Activated B cell treated with CpG ODN at 0.5 μM for 24 hours (primary cell): ENCODE data around the gene PTH2. TPM values are rescaled to one million over a fixed set of nuclear protein-coding genes. Genes with fewer than 3 reads are reported as not detected.

Experiments
- ATAC-seq: fragments of 200-7000 bp; cut with Tn5 transposase; one replicate; pipeline ENCODE4 v1.10.0; 2021; ENCODE audit warnings: low read depth, mild to moderate bottlenecking, moderate library complexity
- CTCF ChIA-PET: fragments of 350-600 bp; sonication (Branson Sonifier 250); formaldehyde crosslinking; loops from one replicate; lab custom pipeline; 2021; ENCODE audit warnings: antibody characterized with exemption; lab: Charles Lee
- POLR2A ChIA-PET: fragments of 350-600 bp; sonication (Branson Sonifier 250); formaldehyde crosslinking; loops from one replicate; lab custom pipeline; 2021; ENCODE audit warnings: antibody characterized with exemption; lab: Charles Lee
- DNase-seq: peaks from one replicate; pipeline ENCODE4 v3.0.0; 2022
- H3K27ac Mint-ChIP-seq: one replicate; pipeline ENCODE4 v1.8.0; 2020; ENCODE audit warnings: mixed read lengths
- H3K27me3 Mint-ChIP-seq: one replicate; pipeline ENCODE4 v1.8.0; 2021; ENCODE audit warnings: mixed read lengths
- H3K36me3 Mint-ChIP-seq: one replicate; pipeline ENCODE4 v1.8.0; 2021; ENCODE audit warnings: low read depth, mixed read lengths
- H3K4me1 Mint-ChIP-seq: one replicate; pipeline ENCODE4 v1.8.0; 2021; ENCODE audit warnings: mixed read lengths
- H3K4me3 Mint-ChIP-seq: one replicate; pipeline ENCODE4 v1.8.0; 2020; ENCODE audit warnings: mild to moderate bottlenecking, mixed read lengths
- H3K9me3 Mint-ChIP-seq: one replicate; pipeline ENCODE4 v1.8.0; 2020; ENCODE audit warnings: mixed read lengths
- intact Hi-C: fragments of 100-400 bp; cut with micrococcal nuclease; formaldehyde crosslinking; loops from one replicate; pipeline ENCODE4 v1.15.1; 2024
- total RNA-seq: library from RNA; stranded (reverse); gene quantifications from 2 replicates; pipeline ENCODE4 v1.2.3, GENCODE V29; 2022
- TF ChIP-seq, protein P1 (sequence below): fragments of 200-600 bp; IDR thresholded peaks from one replicate; pipeline ENCODE4 v1.8.0; 2022; ENCODE audit warnings: antibody characterized with exemption, mild to moderate bottlenecking

PTH2 gene
- total RNA-seq, 1 donor from 2014 or later: not detected

DNA sequence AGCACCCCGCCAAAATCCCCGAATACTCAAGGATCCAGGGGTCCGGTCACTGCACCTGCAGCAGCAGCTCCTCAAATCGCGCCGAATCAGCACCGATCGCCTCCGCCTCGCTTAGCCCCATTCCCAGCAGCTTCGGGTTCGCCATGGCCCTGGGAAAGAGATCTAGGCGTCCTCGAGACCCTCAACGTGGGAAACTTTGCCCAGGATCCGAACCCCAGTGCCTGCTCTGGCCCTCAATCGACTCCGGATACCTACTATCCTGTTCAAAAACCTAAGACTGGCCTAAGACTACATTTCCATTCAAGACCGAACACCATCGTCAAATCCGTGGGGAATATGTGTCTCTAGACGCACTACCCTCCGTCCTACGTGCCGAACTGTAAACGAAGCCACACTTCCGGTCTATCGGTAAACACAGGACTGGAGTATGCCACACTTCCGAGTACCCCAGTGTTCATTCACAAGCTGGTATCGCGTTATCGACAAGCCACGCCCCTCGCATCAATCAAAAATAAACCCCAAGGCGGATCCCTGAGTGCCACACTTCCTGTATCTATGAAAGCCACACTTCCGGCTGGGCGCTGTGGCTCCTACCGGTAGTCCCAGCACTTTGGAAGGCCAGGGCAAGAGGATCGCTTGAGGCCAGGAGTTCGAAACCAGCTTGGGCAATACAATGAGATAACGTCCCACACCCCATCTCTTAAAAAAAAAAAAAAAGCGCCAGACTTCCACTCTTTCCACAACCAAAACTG, 28.4 kb upstream of the PTH2 start, which contains the start of gene PIH1D1:
PIH1D1 (minus strand) TSS at position 385 of the 752 bp plus-strand sequence; CDS start at position 145, 240 bp downstream.
- Mint-ChIP-seq H3K27ac (peak within 1 kb of the TSS; percentile 100), H3K4me1 (peaks cover 55% of the 10 kb centered on the region), H3K27me3 (no peaks in the 10 kb centered on the region), H3K9me3 (no peaks in the 10 kb centered on the region), H3K4me3 (peak within 1 kb of the TSS; percentile 99), H3K36me3 (peaks cover 66% of the 10 kb centered on the region)
- ChIA-PET POLR2A (interaction anchor here (0.5 to 10.9 kb wide), 31 partner anchors 7 to 1285 kb away, joined by 3 to 193 read pairs (median 4); partner anchors contain the start of genes CD37, FLT3LG, NOSIP and PRR12), CTCF (interaction anchor here (0.8 to 2.7 kb wide), 4 partner anchors 8 to 226 kb away, joined by 3 to 14 read pairs (median 4); no protein-coding TSS in a partner anchor)
- TF ChIP-seq, protein P1, sequence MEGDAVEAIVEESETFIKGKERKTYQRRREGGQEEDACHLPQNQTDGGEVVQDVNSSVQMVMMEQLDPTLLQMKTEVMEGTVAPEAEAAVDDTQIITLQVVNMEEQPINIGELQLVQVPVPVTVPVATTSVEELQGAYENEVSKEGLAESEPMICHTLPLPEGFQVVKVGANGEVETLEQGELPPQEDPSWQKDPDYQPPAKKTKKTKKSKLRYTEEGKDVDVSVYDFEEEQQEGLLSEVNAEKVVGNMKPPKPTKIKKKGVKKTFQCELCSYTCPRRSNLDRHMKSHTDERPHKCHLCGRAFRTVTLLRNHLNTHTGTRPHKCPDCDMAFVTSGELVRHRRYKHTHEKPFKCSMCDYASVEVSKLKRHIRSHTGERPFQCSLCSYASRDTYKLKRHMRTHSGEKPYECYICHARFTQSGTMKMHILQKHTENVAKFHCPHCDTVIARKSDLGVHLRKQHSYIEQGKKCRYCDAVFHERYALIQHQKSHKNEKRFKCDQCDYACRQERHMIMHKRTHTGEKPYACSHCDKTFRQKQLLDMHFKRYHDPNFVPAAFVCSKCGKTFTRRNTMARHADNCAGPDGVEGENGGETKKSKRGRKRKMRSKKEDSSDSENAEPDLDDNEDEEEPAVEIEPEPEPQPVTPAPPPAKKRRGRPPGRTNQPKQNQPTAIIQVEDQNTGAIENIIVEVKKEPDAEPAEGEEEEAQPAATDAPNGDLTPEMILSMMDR: no peak
- ATAC-seq (peak; percentile 60), DNase-seq (peak; percentile 79)
- intact Hi-C loops: loop anchor here (1.0 to 10.0 kb wide), 10 partner anchors 8 to 876 kb away; partner anchors contain the start of genes AKT1S1, C19orf73, GYS1 and KCNC3

DNA sequence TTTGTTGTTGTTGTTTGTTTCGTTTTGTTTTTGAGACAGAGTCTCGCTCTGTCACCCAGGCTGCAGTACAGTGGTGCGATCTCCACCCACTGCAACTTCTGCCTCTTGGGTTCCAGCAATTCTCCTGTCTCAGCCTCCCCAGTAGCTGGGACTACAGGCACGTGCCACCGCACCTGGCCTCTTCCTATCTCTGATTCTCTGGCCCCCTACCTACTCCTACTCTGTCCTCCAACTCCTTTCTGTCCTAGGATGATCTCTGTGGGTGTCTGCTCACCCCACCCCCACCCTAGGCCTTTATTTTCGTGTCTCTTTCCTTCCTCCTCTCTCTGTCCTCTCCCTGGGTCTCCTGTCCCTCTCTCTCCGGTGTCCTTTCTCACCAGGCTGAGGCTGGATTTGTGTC, 27.2 kb upstream of the PTH2 start:
- ChIA-PET CTCF (interaction anchor here (2.7 kb wide), 1 partner anchor 20 kb away, joined by 14 read pairs; no protein-coding TSS in a partner anchor), POLR2A (interaction anchor here (0.7 to 10.9 kb wide), 4 partner anchors 18 to 934 kb away, joined by 6 to 193 read pairs (median 23); partner anchors contain the start of genes FLT3LG and POLD1)
- ATAC-seq (no peak), DNase-seq (no peak)
- Mint-ChIP-seq H3K9me3 (no peaks in the 10 kb centered on the region), H3K36me3 (peaks cover 63% of the 10 kb centered on the region), H3K4me3 (peak overlapping the region; percentile 97), H3K27me3 (no peaks in the 10 kb centered on the region), H3K27ac (peak overlapping the region; percentile 30), H3K4me1 (peaks cover 55% of the 10 kb centered on the region)
- intact Hi-C loops: loop anchor here (5.0 to 10.0 kb wide), 6 partner anchors 118 to 877 kb away; partner anchors contain the start of genes AKT1S1, KCNC3, LHB and PPP1R15A
- TF ChIP-seq, protein P1: no peak

DNA sequence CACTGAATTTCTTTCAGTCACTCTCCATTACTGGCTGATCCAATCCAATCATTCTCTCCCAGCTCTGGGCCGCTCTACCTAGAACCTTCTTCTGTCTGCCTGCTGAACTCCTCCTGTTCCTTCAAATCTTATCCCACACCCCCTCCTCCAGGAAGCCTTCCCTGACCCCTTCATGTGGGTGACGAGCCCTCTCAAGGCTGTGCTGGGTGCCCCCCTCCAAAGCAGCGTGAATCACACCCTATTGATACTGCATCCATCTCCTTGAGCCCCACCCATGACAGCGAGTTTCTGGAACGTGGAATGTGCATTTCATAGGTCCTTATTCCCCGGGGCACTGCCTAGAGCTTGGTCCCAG, 25.2 kb upstream of the PTH2 start:
- DNase-seq (no peak), ATAC-seq (no peak)
- no peaks in the 10 kb centered on the region for H3K9me3 Mint-ChIP-seq
- H3K4me1 Mint-ChIP-seq: peaks cover 51% of the 10 kb centered on the region
- TF ChIP-seq, protein P1: no peak
- H3K27me3 Mint-ChIP-seq: no peaks in the 10 kb centered on the region
- intact Hi-C loops: no loop called here
- peak overlapping the region; percentile 35 for H3K27ac Mint-ChIP-seq
- ChIA-PET CTCF (interaction anchor here (0.6 to 1.3 kb wide), 2 partner anchors 24 to 57 kb away, joined by 3 to 4 read pairs; no protein-coding TSS in a partner anchor), POLR2A (interaction anchor here (1.4 to 10.9 kb wide), 3 partner anchors 20 to 57 kb away, joined by 3 to 193 read pairs (median 5); partner anchors contain the start of genes FLT3LG and RPS11)
- peaks cover 56% of the 10 kb centered on the region for H3K36me3 Mint-ChIP-seq
- H3K4me3 Mint-ChIP-seq: no peak overlapping the region

DNA sequence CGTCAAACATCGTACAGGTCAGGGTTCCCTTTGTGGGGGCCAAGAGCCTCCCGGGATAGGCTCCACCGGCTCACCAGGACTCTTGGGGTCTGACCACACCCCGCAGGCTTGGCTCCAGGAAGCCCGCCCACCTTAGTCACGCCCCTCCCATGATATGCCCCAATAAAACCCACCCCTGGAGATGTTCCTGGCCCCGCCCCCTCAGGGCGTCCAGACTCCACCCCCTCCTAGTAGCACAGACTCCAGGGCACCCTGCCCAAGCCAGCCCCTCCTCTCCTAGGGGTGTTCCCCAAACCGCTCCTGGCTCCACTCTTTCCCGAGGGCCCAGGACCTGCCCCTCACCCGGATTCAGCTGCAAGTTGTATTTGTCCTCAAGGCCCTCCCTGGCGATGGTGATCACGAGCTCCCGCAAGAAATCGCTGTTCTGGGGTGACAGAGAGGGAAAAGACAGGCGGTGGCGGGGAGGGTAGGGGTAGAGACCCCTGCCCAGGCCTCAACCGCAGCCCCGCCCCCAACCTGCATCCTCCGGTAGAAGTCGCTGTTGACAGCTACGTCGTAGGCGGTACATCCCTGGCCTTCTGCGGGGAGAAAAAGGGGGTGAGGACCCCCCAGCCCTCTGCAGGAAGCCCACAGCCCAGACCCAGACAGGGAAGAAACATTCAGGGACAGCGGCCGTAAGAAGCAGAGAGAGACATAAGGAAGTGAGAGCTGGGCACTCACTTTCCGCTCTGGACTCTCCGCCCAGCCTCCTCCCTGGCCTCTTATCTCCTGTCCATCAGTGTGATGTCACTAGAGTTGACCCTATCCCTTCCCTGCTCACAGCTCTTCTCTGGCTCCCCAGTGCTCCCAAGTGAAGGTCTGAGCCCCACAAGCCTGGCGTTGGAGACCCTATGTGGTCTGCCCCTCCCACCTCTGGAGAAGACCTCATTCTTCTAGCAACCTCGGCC, 24.5 kb upstream of the PTH2 start:
- peaks cover 52% of the 10 kb centered on the region for H3K36me3 Mint-ChIP-seq
- POLR2A ChIA-PET: interaction anchor here (0.9 to 10.9 kb wide), 4 partner anchors 21 to 184 kb away, joined by 3 to 193 read pairs (median 4); partner anchors contain the start of genes FLT3LG and RPS11
- intact Hi-C loops: no loop called here
- no peak overlapping the region for H3K4me3 Mint-ChIP-seq
- DNase-seq: no peak
- peaks cover 49% of the 10 kb centered on the region for H3K4me1 Mint-ChIP-seq
- CTCF ChIA-PET: interaction anchor here (0.6 to 1.3 kb wide), 2 partner anchors 25 to 56 kb away, joined by 3 to 4 read pairs; no protein-coding TSS in a partner anchor
- ATAC-seq: no peak
- H3K27me3 Mint-ChIP-seq: no peaks in the 10 kb centered on the region
- H3K9me3 Mint-ChIP-seq: no peaks in the 10 kb centered on the region
- H3K27ac Mint-ChIP-seq: peak overlapping the region; percentile 35
- TF ChIP-seq, protein P1: no peak
